MM.1S (cell line): ENCODE data around the gene RREB1.

Experiments
- DNase-seq: peaks from one replicate; pipeline ENCODE4 v3.0.0-alpha.2; 2015
- H2AFZ ChIP-seq: fragments of 300-600 bp; sonication (generic); 2 replicates; pipeline ENCODE4 v1.6.0; 2016; ENCODE audit warnings: antibody characterized with exemption, low read length
- H3F3A ChIP-seq: fragments of 300-600 bp; sonication (generic); 2 replicates; pipeline ENCODE4 v1.6.1; 2016; ENCODE audit warnings: mild to moderate bottlenecking, antibody characterized with exemption, low read length, moderate library complexity, mixed read lengths; ENCODE audit not compliant: insufficient read depth
- H3K27ac ChIP-seq: fragments of 300-600 bp; sonication (generic); 2 replicates; pipeline ENCODE4 v1.5.1; 2016; ENCODE audit warnings: mild to moderate bottlenecking, low read length
- H3K27me3 ChIP-seq: fragments of 300-600 bp; sonication (generic); replicated peaks from 2 replicates; pipeline ENCODE4 v1.6.0; 2016; ENCODE audit warnings: low read length; ENCODE audit not compliant: insufficient read depth
- H3K36me3 ChIP-seq: fragments of 300-600 bp; sonication (generic); replicated peaks from 2 replicates; pipeline ENCODE4 v1.6.1; 2016; ENCODE audit warnings: mild to moderate bottlenecking, low read length, mixed read lengths; ENCODE audit not compliant: insufficient read depth
- H3K4me1 ChIP-seq: fragments of 300-600 bp; sonication (generic); 2 replicates; pipeline ENCODE4 v1.6.1; 2016; ENCODE audit warnings: low read length, mixed read lengths
- H3K4me2 ChIP-seq: fragments of 300-600 bp; sonication (generic); 2 replicates; pipeline ENCODE4 v1.6.0; 2016; ENCODE audit warnings: low read depth, low read length
- H3K4me3 ChIP-seq: fragments of 300-600 bp; sonication (generic); 2 replicates; pipeline ENCODE4 v1.5.1; 2016; ENCODE audit warnings: low read length, mixed read lengths
- H3K79me2 ChIP-seq: fragments of 300-600 bp; sonication (generic); 2 replicates; pipeline ENCODE4 v1.6.1; 2016; ENCODE audit warnings: mixed run types, low read length, mixed read lengths
- H3K9ac ChIP-seq: fragments of 300-600 bp; sonication (generic); 2 replicates; pipeline ENCODE4 v1.6.1; 2016; ENCODE audit warnings: low read length, mixed read lengths
- H3K9me2 ChIP-seq: fragments of 300-600 bp; sonication (generic); replicated peaks from 2 replicates; pipeline ENCODE4 v1.6.1; 2016; ENCODE audit warnings: mild to moderate bottlenecking, low read length, mixed read lengths; ENCODE audit not compliant: insufficient read depth
- H3K9me3 ChIP-seq: fragments of 300-600 bp; sonication (generic); replicated peaks from 2 replicates; pipeline ENCODE4 v1.6.1; 2016; ENCODE audit warnings: mild to moderate bottlenecking, low read length, mixed read lengths; ENCODE audit not compliant: insufficient read depth
- H4K20me1 ChIP-seq: fragments of 300-600 bp; sonication (generic); 2 replicates; pipeline ENCODE4 v1.6.1; 2016; ENCODE audit warnings: mild to moderate bottlenecking, low read length, moderate library complexity, mixed read lengths; ENCODE audit not compliant: insufficient read depth
- EZH2 ChIP-seq: fragments of 300-600 bp; sonication (generic); optimal IDR thresholded peaks from 2 replicates; pipeline ENCODE3; 2017; ENCODE audit warnings: low read depth, mild to moderate bottlenecking, antibody characterized with exemption, low read length, mixed read lengths
- EZH2phosphoT487 ChIP-seq: fragments of 300-600 bp; sonication (generic); IDR thresholded peaks from 2 replicates; pipeline ENCODE4 v1.6.1; 2018; ENCODE audit warnings: antibody characterized with exemption, low read length
- TF ChIP-seq, protein P1 (sequence below): fragments of 300-600 bp; sonication (generic); IDR thresholded peaks from 2 replicates; pipeline ENCODE4 v1.5.1; 2016; ENCODE audit warnings: antibody characterized with exemption, low read length, mixed read lengths

RREB1 gene

DNA sequence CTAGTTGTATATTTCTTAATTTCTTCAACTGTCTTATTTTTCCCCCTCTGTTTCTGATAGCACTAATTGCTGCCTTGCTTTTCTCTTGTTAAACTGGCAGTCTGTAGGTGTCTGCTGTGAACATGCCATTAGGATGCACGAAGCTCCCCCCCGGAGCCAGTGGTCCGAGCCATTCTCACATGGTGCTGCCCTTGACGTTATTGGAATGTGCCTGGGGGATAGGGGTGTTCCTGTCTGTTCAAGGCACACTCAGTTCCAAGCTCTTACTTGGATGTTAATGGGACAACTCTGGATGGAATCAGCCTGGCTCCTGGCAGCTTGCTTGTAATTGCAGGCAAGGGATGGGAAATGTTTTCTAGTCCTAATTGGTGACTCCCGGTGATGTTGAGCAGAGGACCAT lies 68.4 kb downstream of the RREB1 start:
- H3K79me2 ChIP-seq, result peaks cover 43% of the 10 kb centered on the region
- H3F3A ChIP-seq, result no peaks in the 10 kb centered on the region
- DNase-seq, result no peak
- no peak overlapping the region for H2AFZ ChIP-seq
- peaks cover 5% of the 10 kb centered on the region for H3K4me1 ChIP-seq
- H3K27me3 ChIP-seq, result no peaks in the 10 kb centered on the region
- no peak overlapping the region for H3K27ac ChIP-seq
- no peak overlapping the region for H3K9ac ChIP-seq
- H4K20me1 ChIP-seq, result no peaks in the 10 kb centered on the region
- no peaks in the 10 kb centered on the region; the same call in 1 of the 2 replicates for H3K36me3 ChIP-seq
- TF ChIP-seq EZH2 (no peak), EZH2phosphoT487 (no peak)
- TF ChIP-seq, protein P1, sequence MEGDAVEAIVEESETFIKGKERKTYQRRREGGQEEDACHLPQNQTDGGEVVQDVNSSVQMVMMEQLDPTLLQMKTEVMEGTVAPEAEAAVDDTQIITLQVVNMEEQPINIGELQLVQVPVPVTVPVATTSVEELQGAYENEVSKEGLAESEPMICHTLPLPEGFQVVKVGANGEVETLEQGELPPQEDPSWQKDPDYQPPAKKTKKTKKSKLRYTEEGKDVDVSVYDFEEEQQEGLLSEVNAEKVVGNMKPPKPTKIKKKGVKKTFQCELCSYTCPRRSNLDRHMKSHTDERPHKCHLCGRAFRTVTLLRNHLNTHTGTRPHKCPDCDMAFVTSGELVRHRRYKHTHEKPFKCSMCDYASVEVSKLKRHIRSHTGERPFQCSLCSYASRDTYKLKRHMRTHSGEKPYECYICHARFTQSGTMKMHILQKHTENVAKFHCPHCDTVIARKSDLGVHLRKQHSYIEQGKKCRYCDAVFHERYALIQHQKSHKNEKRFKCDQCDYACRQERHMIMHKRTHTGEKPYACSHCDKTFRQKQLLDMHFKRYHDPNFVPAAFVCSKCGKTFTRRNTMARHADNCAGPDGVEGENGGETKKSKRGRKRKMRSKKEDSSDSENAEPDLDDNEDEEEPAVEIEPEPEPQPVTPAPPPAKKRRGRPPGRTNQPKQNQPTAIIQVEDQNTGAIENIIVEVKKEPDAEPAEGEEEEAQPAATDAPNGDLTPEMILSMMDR, result no peak
- H3K9me2 ChIP-seq, result no peaks in the 10 kb centered on the region
- H3K9me3 ChIP-seq, result no peaks in the 10 kb centered on the region
- H3K4me2 ChIP-seq, result no peak overlapping the region
- no peak overlapping the region for H3K4me3 ChIP-seq

DNA sequence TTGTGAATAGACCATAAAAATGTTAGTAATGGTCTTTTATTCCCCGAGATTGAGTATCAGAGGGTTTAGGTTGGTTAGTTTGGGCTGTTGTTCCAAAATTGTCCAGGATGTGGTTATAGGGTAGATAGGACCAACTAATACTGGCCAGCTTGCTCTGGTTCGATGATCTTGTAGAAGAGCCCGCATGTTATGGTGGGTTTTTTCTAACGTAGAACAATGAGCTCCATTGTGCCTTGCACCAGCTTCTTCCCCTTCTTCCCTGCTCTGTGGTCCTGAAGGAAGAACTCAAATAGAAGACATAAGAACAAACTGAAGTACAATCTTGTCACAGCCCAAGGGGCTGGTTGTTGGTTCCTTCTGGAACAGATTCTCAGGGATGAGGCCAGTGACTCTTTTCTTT lies 70.5 kb downstream of the RREB1 start:
- Histone ChIP-seq H3K79me2 (peaks cover 23% of the 10 kb centered on the region), H3K9me3 (no peaks in the 10 kb centered on the region)
- TF ChIP-seq EZH2phosphoT487 (no peak), EZH2 (no peak)
- TF ChIP-seq, protein P1, result no peak

DNA sequence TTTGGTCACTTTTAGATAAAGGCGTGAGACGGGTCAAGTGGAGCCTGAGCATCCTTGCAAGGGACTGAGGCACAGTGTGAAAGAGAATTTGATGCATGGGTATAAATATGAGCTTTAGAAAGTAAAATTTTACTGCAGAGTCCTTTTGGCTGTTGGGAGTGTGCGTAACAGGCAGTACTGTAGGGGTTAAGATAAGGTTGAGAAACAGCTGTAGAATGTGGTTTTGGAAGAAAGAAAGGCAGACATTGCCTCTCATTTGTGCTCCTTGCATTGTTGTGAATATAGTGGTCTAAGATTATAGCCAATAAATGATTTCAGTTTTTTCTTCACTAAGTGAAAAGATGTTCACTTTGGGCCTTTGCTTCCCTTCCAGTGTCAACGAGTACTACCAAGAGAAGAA lies 73.0 kb downstream of the RREB1 start:
- no peaks in the 10 kb centered on the region for H3K27me3 ChIP-seq
- H3K9me3 ChIP-seq, result no peaks in the 10 kb centered on the region
- peaks cover 8% of the 10 kb centered on the region for H3K79me2 ChIP-seq
- no peak overlapping the region for H3K4me2 ChIP-seq
- TF ChIP-seq EZH2phosphoT487 (no peak), EZH2 (no peak)
- TF ChIP-seq, protein P1, result no peak
- H3K27ac ChIP-seq, result no peak overlapping the region
- no peak overlapping the region for H3K4me3 ChIP-seq
- no peak overlapping the region for H3K9ac ChIP-seq
- no peaks in the 10 kb centered on the region for H3K9me2 ChIP-seq
- H3K4me1 ChIP-seq, result peaks cover 2% of the 10 kb centered on the region; the same call in 1 of the 2 replicates
- H4K20me1 ChIP-seq, result no peaks in the 10 kb centered on the region
- no peak for DNase-seq
- no peak overlapping the region for H2AFZ ChIP-seq
- no peaks in the 10 kb centered on the region; the same call in 1 of the 2 replicates for H3K36me3 ChIP-seq
- H3F3A ChIP-seq, result 0 out of 2 replicates have a peak, but pooled peaks cover 3% of the 10 kb centered on the region

More for the DNA sequence above, 70.5 kb downstream of the RREB1 start:
- no peak overlapping the region for H3K4me3 ChIP-seq
- H2AFZ ChIP-seq, result no peak overlapping the region
- no peak overlapping the region for H3K27ac ChIP-seq
- no peaks in the 10 kb centered on the region for H3F3A ChIP-seq
- no peaks in the 10 kb centered on the region for H3K9me2 ChIP-seq
- no peak overlapping the region for H3K4me2 ChIP-seq
- no peaks in the 10 kb centered on the region for H3K4me1 ChIP-seq
- DNase-seq, result no peak
- H3K9ac ChIP-seq, result no peak overlapping the region
- no peaks in the 10 kb centered on the region for H3K27me3 ChIP-seq
- H4K20me1 ChIP-seq, result no peaks in the 10 kb centered on the region
- no peaks in the 10 kb centered on the region; the same call in 1 of the 2 replicates for H3K36me3 ChIP-seq
